NCI-H1092 (cell line): Measurements from ENCODE around the gene POU2F1.
"Not testable (repeated sequence)": the region's sequence is repeated elsewhere in the genome, so short reads cannot be mapped to it uniquely, and the experiment has no call there.

Experiments
- DNase-seq: peaks from one replicate; lab custom pipeline; 2025; lab: John Stamatoyannopoulos, UW

POU2F1 gene

GRCh38 chr1:167231873-167232450 lies 11.3 kb downstream of the POU2F1 start:
- DNase-seq: no peak

- DNase-seq: no peak
These were observed 12.1 kb downstream of the POU2F1 start for GRCh38 chr1:167232801-167233200.

DNA sequence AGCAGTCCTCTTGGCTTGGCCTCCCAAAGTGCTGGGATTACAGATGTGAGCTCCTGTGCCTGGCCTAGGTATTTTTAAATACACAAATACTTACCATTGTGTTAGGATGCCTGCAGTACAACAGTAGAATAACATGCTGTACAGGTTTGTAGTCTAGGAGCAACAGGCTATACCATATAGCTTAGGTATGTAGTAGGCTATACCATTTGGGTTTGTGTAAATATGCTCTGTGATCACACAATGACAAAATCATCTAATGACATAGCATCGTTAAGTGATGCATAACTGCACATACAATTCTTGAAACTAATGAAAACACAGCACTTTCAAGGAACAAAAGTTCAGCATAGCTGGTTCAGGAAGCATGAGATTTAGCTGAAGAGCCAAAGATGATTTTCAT lies 12.7 kb downstream of the POU2F1 start:
- DNase-seq: no peak

GRCh38 chr1:167237000-167237399 lies 16.3 kb downstream of the POU2F1 start:
- no peak for DNase-seq

GRCh38 chr1:167238713-167239112 lies 18.0 kb downstream of the POU2F1 start:
- no peak for DNase-seq

- no peak for DNase-seq
These were observed 18.6 kb downstream of the POU2F1 start for GRCh38 chr1:167239257-167239656.

- no peak for DNase-seq
These were observed 23.6 kb downstream of the POU2F1 start for GRCh38 chr1:167244244-167244643.

GRCh38 chr1:167245168-167245567 lies 24.5 kb downstream of the POU2F1 start:
- DNase-seq: not testable (repeated sequence)

DNA sequence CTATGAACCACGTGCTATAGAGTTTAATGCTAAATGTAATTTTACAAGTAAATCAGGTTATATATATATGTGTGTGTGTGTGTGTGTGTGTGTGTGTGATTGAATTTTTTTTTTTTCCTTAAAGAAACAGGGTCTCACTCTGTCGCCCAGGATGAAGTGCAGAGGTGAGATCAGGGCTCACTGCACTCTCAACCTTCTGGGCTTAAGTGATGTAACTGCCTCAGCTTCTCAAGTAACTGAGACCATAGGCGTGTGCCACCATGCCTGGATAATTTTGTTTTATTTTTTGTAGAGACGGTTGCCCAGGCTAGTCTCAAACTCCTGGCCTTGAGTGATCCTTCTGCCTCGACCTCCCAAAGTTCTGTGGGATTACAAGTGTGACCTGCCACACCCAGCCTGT lies 26.3 kb downstream of the POU2F1 start:
- DNase-seq: no peak

DNA sequence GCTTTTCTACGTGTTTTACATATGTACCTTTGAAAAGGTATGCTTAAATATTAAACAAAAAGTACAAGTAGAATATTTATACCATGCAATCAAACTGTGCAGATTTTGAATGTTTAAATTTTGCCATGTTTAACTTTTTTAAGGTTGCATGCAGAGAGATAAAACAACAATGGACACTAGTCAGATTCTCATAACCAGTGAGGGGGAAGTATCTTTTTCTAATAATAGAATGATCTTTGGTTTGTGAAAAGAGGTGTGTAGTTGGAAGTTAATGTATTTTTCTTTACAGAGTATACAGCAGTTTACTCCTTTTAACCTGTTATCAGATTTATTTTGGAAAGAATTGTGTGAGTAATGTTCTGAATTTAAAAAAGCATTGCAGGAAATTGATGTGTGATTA lies 27.1 kb downstream of the POU2F1 start:
- DNase-seq: no peak

GRCh38 chr1:167248707-167249642 lies 28.3 kb downstream of the POU2F1 start:
- DNase-seq: no peak

- no peak for DNase-seq
These were observed 29.0 kb downstream of the POU2F1 start for GRCh38 chr1:167249702-167250101.

GRCh38 chr1:167250482-167250881 lies 29.8 kb downstream of the POU2F1 start:
- no peak for DNase-seq

DNA sequence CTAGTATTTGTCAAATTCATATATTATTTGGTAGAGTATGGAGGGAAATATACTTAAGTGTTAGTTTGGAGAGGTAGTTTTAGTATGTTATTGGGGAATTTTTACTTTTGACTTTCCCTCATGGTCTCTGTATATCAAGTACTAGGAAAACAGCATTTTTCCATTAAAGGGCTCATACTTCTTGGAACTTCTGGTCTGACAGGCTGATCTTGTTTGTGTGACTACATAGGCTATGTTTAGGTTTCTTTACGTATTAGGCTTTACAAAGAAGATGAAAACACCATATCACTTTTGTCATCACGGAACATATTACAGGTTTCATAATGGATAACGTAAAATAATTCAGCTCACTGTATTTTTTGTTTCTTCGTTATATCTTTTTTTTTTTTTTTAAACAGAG lies 30.8 kb downstream of the POU2F1 start:
- no peak for DNase-seq

- no peak for DNase-seq
These were observed 32.3 kb downstream of the POU2F1 start for GRCh38 chr1:167252986-167253385.

- DNase-seq: no peak
These were observed 38.2 kb downstream of the POU2F1 start for GRCh38 chr1:167258858-167259257.

DNA sequence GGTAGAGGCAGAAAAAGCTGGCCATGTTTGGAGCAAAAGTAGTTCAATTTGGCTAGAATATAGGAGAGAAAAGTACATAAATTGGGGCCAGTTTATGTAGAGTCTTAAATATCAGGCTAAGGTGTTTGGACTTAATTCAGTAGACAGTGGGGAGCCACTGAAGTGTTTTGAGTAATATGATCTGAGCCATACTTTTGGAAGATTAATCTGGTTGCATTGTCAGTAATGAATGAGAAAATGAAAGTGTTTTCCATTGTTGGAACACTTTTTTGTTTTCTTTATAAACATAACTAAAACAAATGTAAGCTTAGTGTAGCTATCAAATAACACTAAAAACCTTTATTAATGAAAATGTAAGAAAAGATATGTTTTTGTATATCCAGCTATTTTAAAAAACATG lies 42.1 kb downstream of the POU2F1 start:
- DNase-seq: no peak

GRCh38 chr1:167263344-167263743 lies 42.7 kb downstream of the POU2F1 start:
- no peak for DNase-seq

- no peak for DNase-seq
These were observed 43.3 kb downstream of the POU2F1 start for GRCh38 chr1:167263819-167264464.

GRCh38 chr1:167266965-167267364 lies 46.3 kb downstream of the POU2F1 start:
- DNase-seq: no peak

DNA sequence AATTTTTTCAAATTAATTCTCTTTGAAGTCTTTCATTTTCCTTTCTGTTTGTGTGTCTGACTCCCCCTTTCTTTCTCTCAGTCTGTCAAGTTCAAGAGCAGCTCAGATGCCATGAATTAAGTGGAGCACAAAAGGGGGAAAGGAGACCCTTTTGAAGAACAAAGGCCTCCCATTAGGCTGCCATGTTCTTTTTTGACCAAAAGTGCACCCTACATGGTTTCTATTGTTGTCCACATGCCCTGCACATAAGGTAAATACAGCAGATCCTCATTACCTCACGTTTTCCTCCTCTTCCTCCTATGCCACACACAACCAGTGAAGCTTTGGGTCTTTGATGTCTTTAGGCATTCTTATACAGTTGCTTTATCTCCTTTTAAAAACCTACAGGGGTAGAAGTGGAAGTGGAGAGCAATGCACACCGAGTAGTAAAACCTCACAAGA lies 47.7 kb downstream of the POU2F1 start:
- DNase-seq: no peak

DNA sequence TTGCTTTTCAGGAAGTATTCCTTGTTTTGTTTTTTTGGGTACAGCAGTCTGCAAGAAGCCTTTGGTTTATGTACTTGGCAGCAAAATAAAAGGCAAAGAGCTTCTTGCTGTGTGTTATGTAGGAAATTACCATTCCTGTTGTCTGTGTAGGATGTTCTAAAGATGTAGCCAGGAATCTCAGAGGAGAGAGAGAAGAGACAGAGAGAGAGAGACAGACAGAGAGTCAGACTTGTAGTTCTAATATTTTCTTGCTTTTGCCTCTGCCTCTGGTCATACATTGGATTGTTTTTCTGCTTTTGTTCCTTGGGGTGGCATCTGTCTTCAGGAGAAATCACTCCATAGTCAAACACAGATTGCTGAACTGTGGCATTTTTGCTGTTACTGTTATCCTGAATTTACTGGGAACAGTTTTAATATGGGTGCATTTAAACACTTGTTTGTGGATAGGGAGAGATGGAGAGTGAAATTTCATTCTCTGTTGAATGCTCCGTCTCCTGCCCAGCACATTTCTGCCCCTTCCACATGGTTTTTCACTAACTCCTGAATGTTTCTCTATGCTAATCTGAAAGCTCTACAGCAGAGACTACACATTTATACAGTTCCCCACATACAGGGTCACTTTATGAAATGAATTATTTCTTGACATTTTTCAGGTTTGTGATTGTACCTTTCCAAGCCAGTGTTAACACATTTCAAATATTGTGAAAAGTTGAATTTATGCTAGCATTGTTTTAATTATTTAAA lies 49.8 kb downstream of the POU2F1 start:
- DNase-seq: no peak
